ENCODE data around the gene IGFBP3.

The IGFBP3 gene

DNA sequence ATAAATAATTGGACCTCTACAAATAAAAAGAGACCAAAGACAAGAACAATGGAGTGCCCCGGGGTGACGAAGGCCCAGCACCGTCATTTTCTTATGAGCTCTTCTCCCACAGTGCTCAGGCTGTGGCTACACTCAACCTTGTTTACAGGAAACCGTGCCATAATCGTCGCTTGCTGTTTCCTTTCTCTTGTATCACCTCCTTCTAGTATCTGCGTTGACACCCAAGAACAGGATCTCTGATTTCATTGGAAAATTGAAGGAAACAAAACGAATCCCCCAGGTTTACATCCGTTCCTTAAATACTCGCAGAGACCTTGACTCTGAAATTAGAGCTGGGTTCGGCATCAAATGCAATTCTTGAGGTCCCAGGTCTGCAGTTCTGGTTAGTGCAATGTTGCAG, 1.7 kb upstream of the IGFBP3 start:
- no peak for DNase-seq (ENCODE audit: low read depth)

DNA sequence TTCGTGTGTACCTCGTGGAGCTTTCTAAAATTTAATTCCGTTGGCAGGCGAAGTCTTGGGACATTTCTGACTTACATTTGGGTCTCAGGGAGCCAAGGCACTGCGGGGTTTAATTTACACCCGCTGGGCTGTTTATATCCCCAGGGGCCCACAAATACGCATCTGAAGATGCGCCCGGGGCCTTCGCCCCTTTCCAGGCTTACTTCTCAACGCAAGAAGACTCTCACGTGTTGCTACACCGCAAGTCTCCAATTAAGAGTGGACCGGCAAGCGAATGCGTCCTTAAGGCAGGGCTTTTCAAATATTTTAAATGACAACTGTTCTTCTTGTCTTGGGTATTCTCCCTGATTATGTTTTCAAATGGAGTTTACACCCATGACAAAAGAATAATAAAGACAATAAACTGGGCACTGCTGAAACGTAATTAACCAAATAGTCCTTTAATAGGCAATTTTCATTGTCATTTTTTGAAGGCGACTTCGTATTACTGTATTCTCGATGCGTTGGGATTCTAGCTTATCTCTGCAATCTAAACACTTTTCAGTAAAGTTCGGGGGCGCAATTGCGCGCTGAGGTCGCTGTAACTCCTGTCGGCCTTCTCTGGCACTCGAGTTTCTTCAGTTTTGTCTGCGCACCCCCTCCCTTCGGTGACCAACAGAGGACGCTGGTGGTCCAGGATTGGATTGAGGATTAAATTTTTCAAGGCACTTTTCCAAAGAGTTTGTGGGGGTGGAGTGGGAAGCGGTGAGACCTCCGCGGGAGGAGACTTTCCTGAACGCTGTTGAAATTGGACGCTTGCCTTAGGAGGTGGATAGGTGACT, 837 bp upstream of the IGFBP3 start:
- DNase-seq (ENCODE audit: low read depth), result no peak

GRCh38 chr7:45921381-45921698, 268 bp upstream of the IGFBP3 start:
- DNase-seq (ENCODE audit: low read depth), result no peak

- no peak for DNase-seq (ENCODE audit: low read depth)
Measured at GRCh38 chr7:45919993-45920459, 1.0 kb downstream of the IGFBP3 start.

GRCh38 chr7:45919231-45919784, 1.8 kb downstream of the IGFBP3 start:
- DNase-seq (ENCODE audit: low read depth), result no peak

DNA sequence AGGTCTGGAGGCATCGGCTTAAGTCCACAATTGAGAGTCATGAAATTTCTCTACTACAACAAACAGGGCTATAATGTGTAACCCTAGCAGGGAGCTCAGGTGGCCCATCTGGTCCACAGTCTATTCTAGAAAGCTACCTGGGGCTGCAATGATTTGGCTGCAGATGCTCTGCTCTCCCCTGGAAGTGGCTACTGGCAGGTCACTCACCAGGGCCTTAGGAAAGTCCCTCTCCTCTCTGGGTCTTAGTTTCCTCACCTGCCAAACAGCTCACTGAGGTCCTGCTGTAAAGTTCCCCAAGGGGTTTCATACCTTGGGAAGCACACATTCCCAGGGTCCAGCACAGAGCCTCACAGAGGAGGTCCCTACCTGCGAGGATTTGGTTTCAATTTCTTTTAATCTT, 2.5 kb downstream of the IGFBP3 start:
- DNase-seq (ENCODE audit: low read depth), result no peak

GRCh38 chr7:45917658-45918057, 3.4 kb downstream of the IGFBP3 start:
- DNase-seq (ENCODE audit: low read depth), result peak; percentile 61

DNA sequence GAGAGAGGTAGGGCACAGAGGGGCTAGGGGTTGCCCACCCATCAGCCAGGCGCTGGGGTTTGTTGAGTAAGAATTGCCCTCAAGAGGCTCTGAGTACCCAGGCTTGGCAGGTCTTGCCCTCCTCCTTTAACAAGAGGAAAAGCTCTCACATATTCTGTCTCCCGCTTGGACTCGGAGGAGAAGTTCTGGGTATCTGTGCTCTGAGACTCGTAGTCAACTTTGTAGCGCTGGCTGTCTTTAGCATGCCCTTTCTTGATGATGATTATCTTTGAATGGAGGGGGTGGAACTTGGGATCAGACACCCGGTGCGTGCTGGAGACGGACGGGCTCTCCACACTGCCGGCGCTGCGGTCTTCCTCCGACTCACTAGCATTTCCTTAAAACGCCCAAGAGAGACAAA, 4.0 kb downstream of the IGFBP3 start:
- DNase-seq (ENCODE audit: low read depth), result no peak

- no peak for DNase-seq (ENCODE audit: low read depth)
Measured at GRCh38 chr7:45915606-45916005, 5.5 kb downstream of the IGFBP3 start.

DNA sequence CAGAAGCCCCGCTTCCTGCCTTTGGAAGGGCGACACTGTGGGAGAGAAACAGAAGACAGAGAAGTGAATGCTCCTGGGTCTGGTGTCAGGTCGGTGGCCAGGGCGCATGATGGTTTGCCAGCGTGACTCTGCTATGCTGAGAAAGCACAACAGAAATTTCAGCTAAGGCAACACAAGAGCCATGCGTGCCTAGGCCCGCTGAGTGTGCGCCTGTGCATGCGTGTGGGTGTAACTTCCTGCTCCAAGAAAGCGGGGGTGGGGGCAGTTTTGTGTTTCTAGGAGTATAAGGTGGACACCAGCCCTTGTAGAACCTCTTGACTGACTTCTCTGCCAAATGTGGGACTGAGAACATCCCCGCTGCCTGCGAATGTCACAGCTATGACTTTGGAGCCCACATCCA, 6.2 kb downstream of the IGFBP3 start:
- no peak for DNase-seq (ENCODE audit: low read depth)

DNA sequence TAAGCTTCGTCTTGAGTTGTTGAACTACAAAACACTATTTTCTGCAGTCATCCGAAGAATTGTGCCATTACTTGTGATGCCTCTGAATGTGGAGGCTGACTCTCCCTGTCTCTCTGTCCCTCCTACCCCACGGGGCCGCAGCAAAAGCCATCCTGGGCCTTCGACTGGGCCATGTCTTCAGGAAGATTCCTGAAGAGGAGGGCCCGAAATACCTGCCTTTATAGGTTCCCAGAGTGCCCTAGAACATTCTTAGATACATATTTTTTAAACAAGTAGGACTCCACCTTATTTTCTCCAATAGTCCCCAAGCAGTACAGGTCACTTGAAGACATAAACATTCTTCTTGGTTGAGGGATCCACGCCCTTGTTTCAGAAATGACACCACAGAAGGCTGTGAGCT, 8.1 kb downstream of the IGFBP3 start:
- DNase-seq (ENCODE audit: low read depth), result no peak

DNA sequence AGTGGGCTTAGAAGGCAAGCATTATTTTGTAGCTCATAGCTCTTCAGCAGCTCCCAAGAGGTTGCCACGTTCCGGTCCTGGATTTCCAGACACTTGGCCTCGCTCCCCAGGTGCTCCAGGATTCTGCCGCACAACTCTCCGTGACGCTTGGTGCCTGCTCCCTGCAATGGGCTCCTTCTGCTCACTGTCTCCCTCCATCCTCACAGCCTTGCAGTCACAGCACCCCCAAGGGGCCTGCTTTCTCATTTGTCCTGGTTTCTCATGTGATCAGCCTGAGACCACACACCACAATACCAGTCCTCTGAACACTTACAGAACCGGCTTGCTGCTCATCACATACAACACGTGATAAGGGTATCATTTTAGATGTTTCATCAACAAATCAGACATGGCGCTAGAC, 9.8 kb downstream of the IGFBP3 start:
- DNase-seq (ENCODE audit: low read depth), result no peak

DNA sequence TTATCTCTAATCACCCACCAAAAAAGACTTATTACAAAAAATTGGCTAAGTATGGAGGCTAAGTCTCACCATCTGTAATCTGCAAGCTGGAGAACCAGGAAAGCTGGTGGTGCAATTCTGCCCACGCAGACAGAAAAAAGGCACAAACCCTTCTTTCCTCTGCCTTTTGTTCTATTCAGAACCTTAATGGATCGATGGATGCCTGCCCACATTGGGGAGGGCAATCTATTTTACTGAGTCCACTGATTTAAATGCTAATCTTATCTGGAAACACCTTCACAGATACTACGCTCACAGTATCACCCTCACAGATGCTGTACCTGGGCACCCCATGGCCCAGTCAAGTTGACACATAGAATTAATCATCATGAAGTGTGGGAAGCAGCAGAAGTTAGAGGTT, 10.2 kb downstream of the IGFBP3 start:
- no peak for DNase-seq (ENCODE audit: low read depth)

- DNase-seq (ENCODE audit: low read depth), result no peak
Measured at GRCh38 chr7:45909561-45909960, 11.5 kb downstream of the IGFBP3 start.

DNA sequence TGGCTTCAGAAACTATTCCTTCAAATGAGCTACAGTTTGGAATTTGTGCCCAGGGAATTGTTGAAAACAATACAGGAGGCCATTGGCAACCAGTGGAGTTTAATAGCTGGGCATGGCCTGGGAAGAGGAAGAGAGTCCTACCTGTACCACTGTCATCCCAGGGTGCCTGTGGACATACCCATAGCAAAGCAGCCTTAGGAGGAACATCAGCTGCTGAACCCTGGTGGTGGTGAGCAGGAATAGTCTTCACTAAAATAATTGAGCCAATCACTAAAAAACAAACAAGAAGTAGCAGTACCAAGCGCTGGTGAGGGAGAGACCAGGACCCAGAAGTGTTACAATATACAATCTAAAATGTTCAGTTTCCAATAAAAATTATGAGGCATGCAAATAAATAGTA, 18.3 kb downstream of the IGFBP3 start:
- no peak for DNase-seq (ENCODE audit: low read depth)

DNA sequence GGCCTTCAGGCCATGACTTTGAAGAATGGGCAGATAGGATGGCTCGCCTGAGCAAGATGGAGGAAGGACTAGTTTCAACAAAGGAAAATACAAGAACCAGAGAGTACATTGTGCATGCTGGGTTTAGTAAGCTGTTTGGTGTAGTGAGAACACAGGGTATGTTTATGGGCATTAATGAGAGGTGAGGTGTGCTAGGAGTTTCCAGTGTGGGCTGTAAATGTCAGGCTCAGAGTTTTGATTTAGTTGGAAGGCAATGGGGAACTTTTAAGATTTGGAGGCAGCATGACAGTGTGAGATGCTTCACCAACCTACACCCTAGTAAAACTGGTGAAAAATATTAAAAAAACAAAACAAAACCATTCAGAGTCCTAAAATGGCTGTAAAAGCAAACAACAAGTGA, 19.5 kb downstream of the IGFBP3 start:
- DNase-seq (ENCODE audit: low read depth), result no peak

DNA sequence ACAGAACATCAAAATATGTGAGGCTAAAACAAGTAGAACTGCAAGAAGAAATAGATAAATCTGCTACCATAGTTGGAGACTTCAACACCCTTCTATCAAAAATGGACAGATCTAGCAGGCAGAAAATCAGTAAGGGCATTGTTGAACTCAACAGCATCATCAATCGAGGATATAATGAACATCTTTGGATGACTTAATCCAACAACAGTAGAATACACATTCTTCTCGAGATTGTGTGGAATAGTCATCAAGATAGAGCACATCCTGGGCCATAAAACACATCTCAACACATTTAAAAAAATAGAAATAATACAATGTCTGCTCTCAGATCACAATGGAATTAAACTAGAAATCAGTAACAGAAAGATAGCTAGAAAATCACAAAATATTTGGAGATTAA, 22.9 kb downstream of the IGFBP3 start:
- DNase-seq (ENCODE audit: low read depth), result no peak

GRCh38 chr7:45897042-45897690, 23.9 kb downstream of the IGFBP3 start:
- no peak for DNase-seq (ENCODE audit: low read depth)

- DNase-seq (ENCODE audit: low read depth), result no peak
Measured at GRCh38 chr7:45894665-45895062, 26.4 kb downstream of the IGFBP3 start.

- DNase-seq (ENCODE audit: low read depth), result no peak
Measured at GRCh38 chr7:45893996-45894664, 26.9 kb downstream of the IGFBP3 start.

DNA sequence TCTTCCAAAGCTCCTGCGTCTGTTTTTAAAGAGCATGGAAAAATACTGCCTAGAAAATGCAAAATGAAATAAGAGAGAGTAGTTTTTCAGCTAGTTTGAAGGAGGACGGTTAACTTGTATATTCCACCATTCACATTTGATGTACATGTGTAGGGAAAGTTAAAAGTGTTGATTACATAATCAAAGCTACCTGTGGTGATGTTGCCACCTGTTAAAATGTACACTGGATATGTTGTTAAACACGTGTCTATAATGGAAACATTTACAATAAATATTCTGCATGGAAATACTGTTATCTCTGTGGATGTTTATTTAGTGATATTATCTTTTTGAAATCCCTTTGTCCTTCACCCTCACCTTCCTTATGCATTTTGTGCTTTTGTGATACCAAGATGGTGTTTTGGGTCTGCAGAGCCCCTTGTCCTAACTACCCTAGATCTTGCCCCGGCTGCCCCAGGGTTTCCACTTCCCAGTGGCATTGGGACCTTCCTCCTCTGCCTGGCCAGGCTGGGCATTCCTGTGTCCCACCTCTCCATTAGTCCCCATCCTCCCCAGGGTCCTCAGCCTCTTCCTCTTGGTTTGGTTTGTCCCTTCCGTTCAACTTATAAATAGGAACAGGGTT, 27.6 kb downstream of the IGFBP3 start:
- no peak for DNase-seq (ENCODE audit: low read depth)

DNA sequence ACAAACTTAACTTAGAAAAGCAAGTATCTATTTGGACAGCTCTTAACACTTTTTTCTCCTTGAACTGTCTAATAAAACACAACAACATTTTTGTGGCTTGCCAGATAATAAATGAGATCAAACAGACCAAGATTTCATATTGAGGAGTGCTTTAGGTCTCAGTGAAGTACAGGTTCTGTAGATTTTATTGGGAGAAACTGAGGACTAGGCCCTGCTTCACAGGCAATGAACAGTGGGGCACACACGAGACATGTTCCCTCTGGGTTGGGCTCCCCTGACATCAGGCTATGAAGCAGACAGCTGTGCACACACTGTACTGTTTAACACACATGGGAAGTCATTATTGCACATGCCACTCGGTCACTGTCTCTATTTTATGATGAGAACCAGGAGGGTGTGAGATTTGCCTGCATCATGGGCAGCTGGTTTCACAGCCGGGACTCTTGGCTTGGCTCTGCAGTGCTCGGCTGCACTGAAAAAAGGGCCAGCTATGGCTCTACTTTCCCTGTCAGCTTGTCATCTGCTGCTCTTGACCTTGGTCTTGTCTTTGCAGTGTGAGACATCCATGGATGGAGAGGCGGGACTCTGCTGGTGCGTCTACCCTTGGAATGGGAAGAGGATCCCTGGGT, 28.6 kb downstream of the IGFBP3 start:
- no peak for DNase-seq (ENCODE audit: low read depth)

All from T follicular helper cell (primary cell).